SK-N-SH (cell line): ENCODE data around the gene TMEM187. TPM values are rescaled to one million over a fixed set of nuclear protein-coding genes. Genes with fewer than 3 reads are reported as not detected.

ENCODE experiments used
- CTCF ChIA-PET: fragments of 300-600, 350-600 bp; formaldehyde crosslinking; extraction: SDS; loops from one replicate; lab custom pipeline; 2021; lab: Yijun Ruan, JAX
- POLR2A ChIA-PET: fragments of 350-600 bp; sonication (Branson Sonifier 250); formaldehyde crosslinking; extraction: SDS; loops from one replicate; lab custom pipeline; 2020; ENCODE audit warnings: antibody characterized with exemption, inconsistent platforms; lab: Yijun Ruan, JAX
- DNase-seq: peaks from one replicate; pipeline ENCODE4 v3.0.0; 2012
- H2AFZ ChIP-seq: fragments of 200-600 bp; sonication (generic); 2 replicates; pipeline ENCODE4 v1.8.1; 2016; ENCODE audit warnings: antibody characterized with exemption, mild to moderate bottlenecking, low read depth
- H3F3A ChIP-seq: fragments of 200-600 bp; sonication (generic); replicated peaks from 2 replicates; pipeline ENCODE3; 2016; ENCODE audit warnings: antibody characterized with exemption, mild to moderate bottlenecking; ENCODE audit not compliant: insufficient read depth
- H3K27ac ChIP-seq, 2 experiments: fragments of 200-500 bp in 1 of 2; fragments of 200-600 bp in 1 of 2; sonication (Bioruptor generic) in 1 of 2; sonication (generic), shearing (Covaris generic) in 1 of 2; 2 replicates each; pipeline versions ENCODE4 v1.5.1 to v1.6.1; 2014 to 2016; ENCODE audit warnings: low read depth in 2 of 2, inconsistent platforms in 1 of 2, low read length in 1 of 2, mild to moderate bottlenecking in 1 of 2, mixed read lengths in 1 of 2
- H3K27me3 ChIP-seq: fragments of 200-600 bp; sonication (generic), shearing (Covaris generic); 2 replicates; pipeline ENCODE4 v1.6.1; 2016; ENCODE audit warnings: mixed run types; ENCODE audit not compliant: insufficient read depth
- H3K36me3 ChIP-seq, 2 experiments: fragments of 200-500 bp in 1 of 2; fragments of 200-600 bp in 1 of 2; sonication (Bioruptor generic) in 1 of 2; sonication (generic) in 1 of 2; replicated peaks in 1 of 2; 2 replicates each; pipeline versions ENCODE3 to v1.5.1; 2014 to 2016; ENCODE audit warnings: low read length in 1 of 2, mild to moderate bottlenecking in 1 of 2; ENCODE audit not compliant: insufficient read depth in 2 of 2, control insufficient read depth in 1 of 2
- H3K4me1 ChIP-seq, 2 experiments: fragments of 200-500 bp in 1 of 2; fragments of 200-600 bp in 1 of 2; sonication (Bioruptor generic) in 1 of 2; sonication (generic), shearing (Covaris generic) in 1 of 2; 2 replicates each; pipeline versions ENCODE4 v1.5.1 to v1.6.1; 2014 to 2016; ENCODE audit warnings: low read depth in 1 of 2, low read length in 1 of 2, mixed run types in 1 of 2; ENCODE audit not compliant: insufficient read depth in 2 of 2, control insufficient read depth in 1 of 2
- H3K4me2 ChIP-seq: fragments of 200-600 bp; sonication (generic), shearing (Covaris generic); 2 replicates; pipeline ENCODE4 v1.6.1; 2017; ENCODE audit warnings: mixed run types
- H3K4me3 ChIP-seq, 2 experiments: fragments of 200-500 bp in 1 of 2; fragments of 200-600 bp in 1 of 2; sonication (Bioruptor generic) in 1 of 2; sonication (generic), shearing (Covaris generic) in 1 of 2; 2 replicates each; pipeline versions ENCODE4 v1.5.1 to v1.8.1; 2014 to 2016; ENCODE audit warnings: low read depth in 2 of 2, inconsistent platforms in 1 of 2, low read length in 1 of 2, mild to moderate bottlenecking in 1 of 2, mixed read lengths in 1 of 2, moderate library complexity in 1 of 2
- H3K79me2 ChIP-seq: fragments of 200-600 bp; sonication (generic); 2 replicates; pipeline ENCODE4 v1.8.1; 2017; ENCODE audit warnings: mild to moderate bottlenecking; ENCODE audit not compliant: insufficient read depth
- H3K9ac ChIP-seq: fragments of 200-600 bp; sonication (generic); 2 replicates; pipeline ENCODE4 v1.6.1; 2017; ENCODE audit warnings: mixed run types
- H3K9me2 ChIP-seq: fragments of 200-600 bp; sonication (generic); 2 replicates; pipeline ENCODE4 v1.6.1; 2017; ENCODE audit warnings: mixed run types
- H3K9me3 ChIP-seq: fragments of 200-600 bp; sonication (generic); 2 replicates; pipeline ENCODE4 v1.6.1; 2017; ENCODE audit warnings: mixed run types, mild to moderate bottlenecking, moderate library complexity
- H4K20me1 ChIP-seq: fragments of 200-600 bp; sonication (generic); 2 replicates; pipeline ENCODE4 v1.6.1; 2017; ENCODE audit warnings: mild to moderate bottlenecking, mixed run types; ENCODE audit not compliant: insufficient read depth
- CTCF ChIP-seq: fragments of 200-600 bp; sonication (generic); IDR thresholded peaks from 2 replicates; pipeline ENCODE4 v1.6.1; 2017; ENCODE audit warnings: antibody characterized with exemption, mild to moderate bottlenecking, moderate library complexity
- FOSL2 ChIP-seq: IDR thresholded peaks from 2 replicates; pipeline ENCODE4 v1.4.0; 2012; ENCODE audit warnings: low read depth, mild to moderate bottlenecking, moderate library complexity, borderline replicate concordance
- FOXJ3 ChIP-seq: sonication (generic); formaldehyde crosslinking; IDR thresholded peaks from 2 replicates; pipeline ENCODE4 v1.5.1; 2020; ENCODE audit warnings: mild to moderate bottlenecking, missing genetic modification reagents
- FOXM1 ChIP-seq: IDR thresholded peaks from 2 replicates; pipeline ENCODE4 v1.4.0; 2012; ENCODE audit warnings: low read depth, mild to moderate bottlenecking
- GATA2 ChIP-seq: sonication (generic); formaldehyde crosslinking; IDR thresholded peaks from 2 replicates; pipeline ENCODE4 v1.5.0; 2020; ENCODE audit warnings: mild to moderate bottlenecking, missing genetic modification reagents
- POLR2AphosphoS5 ChIP-seq: IDR thresholded peaks from 2 replicates; pipeline ENCODE4 v1.6.1; 2012; ENCODE audit warnings: low read depth, low read length
- RAD21 ChIP-seq: IDR thresholded peaks from 2 replicates; pipeline ENCODE4 v1.6.1; 2012; ENCODE audit warnings: mild to moderate bottlenecking, low read length
- RFX5 ChIP-seq: IDR thresholded peaks from 2 replicates; pipeline ENCODE4 v1.6.1; 2012; ENCODE audit warnings: mild to moderate bottlenecking, improper control_type of control experiment, low read length
- RXRA ChIP-seq: IDR thresholded peaks from 2 replicates; pipeline ENCODE4 v1.4.0; 2012; ENCODE audit warnings: low read depth, mild to moderate bottlenecking, borderline replicate concordance
- SIN3A ChIP-seq: IDR thresholded peaks from 2 replicates; pipeline ENCODE4 v1.6.1; 2012; ENCODE audit warnings: low read depth, mild to moderate bottlenecking, low read length, moderate library complexity, borderline replicate concordance
- SMC3 ChIP-seq: IDR thresholded peaks from 2 replicates; pipeline ENCODE4 v1.6.1; 2012; ENCODE audit warnings: low read depth, low read length, improper control_type of control experiment
- TAF1 ChIP-seq: IDR thresholded peaks from 2 replicates; pipeline ENCODE4 v1.6.1; 2012; ENCODE audit warnings: low read depth, mild to moderate bottlenecking, low read length, moderate library complexity, borderline replicate concordance
- TEAD4 ChIP-seq: IDR thresholded peaks from 2 replicates; pipeline ENCODE4 v1.4.0; 2012; ENCODE audit warnings: mild to moderate bottlenecking, borderline replicate concordance; ENCODE audit not compliant: insufficient read depth
- YY1 ChIP-seq: IDR thresholded peaks from 2 replicates; pipeline ENCODE4 v1.4.0; 2012; ENCODE audit warnings: low read depth, mild to moderate bottlenecking
- ZBTB33 ChIP-seq: IDR thresholded peaks from 2 replicates; pipeline ENCODE4 v1.4.0; 2012; ENCODE audit warnings: low read depth, borderline replicate concordance
- WGBS: methylation state at CpG from one replicate; pipeline ENCODE4 v1.1.6; 2017; ENCODE audit warnings: low lambda C conversion rate; 5-methylcytosine and 5-hydroxymethylcytosine counted together
- polyA plus RNA-seq, 3 experiments: library from polyadenylated mRNA; depleted of rRNA; stranded (reverse); fragments of >200 nt; gene quantifications; 2 replicates each; pipeline ENCODE4 v1.2.3, GENCODE V29; 2012
- TF ChIP-seq, protein P1 (sequence below): IDR thresholded peaks from 2 replicates; pipeline ENCODE4 v1.4.0; 2012; ENCODE audit warnings: low read depth, borderline replicate concordance
- TF ChIP-seq, protein P2 (sequence below): IDR thresholded peaks from 2 replicates; pipeline ENCODE4 v1.6.1; 2012; ENCODE audit warnings: mild to moderate bottlenecking, low read depth, low read length, moderate library complexity
- TF ChIP-seq, protein P3 (sequence below): fragments of 150-350 bp; IDR thresholded peaks from 2 replicates; pipeline ENCODE4 v1.6.1; 2017; ENCODE audit warnings: antibody characterized with exemption, low read length, low read depth, borderline replicate concordance
- TF ChIP-seq, protein P4 (sequence below): IDR thresholded peaks from 2 replicates; pipeline ENCODE4; 2012

TMEM187 gene
- polyA plus RNA-seq, 1 of the 3 experiments (the other 2 are of a cell fraction) = 10.9 TPM

GRCh38 chrX:154028502-154029184, 56.1 kb downstream of the TMEM187 start:
- TF ChIP-seq CTCF (no peak), TAF1 (no peak), FOXJ3 (CRISPR knock-in tag) (no peak), SIN3A (no peak), RAD21 (no peak), YY1 (no peak), TEAD4 (no peak), FOXM1 (no peak), GATA2 (CRISPR knock-in tag) (no peak), POLR2AphosphoS5 (no peak), RXRA (no peak), ZBTB33 (no peak), SMC3 (no peak), RFX5 (no peak), FOSL2 (no peak)
- TF ChIP-seq, protein P1, sequence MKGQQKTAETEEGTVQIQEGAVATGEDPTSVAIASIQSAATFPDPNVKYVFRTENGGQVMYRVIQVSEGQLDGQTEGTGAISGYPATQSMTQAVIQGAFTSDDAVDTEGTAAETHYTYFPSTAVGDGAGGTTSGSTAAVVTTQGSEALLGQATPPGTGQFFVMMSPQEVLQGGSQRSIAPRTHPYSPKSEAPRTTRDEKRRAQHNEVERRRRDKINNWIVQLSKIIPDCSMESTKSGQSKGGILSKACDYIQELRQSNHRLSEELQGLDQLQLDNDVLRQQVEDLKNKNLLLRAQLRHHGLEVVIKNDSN = no peak
- TF ChIP-seq, protein P2, sequence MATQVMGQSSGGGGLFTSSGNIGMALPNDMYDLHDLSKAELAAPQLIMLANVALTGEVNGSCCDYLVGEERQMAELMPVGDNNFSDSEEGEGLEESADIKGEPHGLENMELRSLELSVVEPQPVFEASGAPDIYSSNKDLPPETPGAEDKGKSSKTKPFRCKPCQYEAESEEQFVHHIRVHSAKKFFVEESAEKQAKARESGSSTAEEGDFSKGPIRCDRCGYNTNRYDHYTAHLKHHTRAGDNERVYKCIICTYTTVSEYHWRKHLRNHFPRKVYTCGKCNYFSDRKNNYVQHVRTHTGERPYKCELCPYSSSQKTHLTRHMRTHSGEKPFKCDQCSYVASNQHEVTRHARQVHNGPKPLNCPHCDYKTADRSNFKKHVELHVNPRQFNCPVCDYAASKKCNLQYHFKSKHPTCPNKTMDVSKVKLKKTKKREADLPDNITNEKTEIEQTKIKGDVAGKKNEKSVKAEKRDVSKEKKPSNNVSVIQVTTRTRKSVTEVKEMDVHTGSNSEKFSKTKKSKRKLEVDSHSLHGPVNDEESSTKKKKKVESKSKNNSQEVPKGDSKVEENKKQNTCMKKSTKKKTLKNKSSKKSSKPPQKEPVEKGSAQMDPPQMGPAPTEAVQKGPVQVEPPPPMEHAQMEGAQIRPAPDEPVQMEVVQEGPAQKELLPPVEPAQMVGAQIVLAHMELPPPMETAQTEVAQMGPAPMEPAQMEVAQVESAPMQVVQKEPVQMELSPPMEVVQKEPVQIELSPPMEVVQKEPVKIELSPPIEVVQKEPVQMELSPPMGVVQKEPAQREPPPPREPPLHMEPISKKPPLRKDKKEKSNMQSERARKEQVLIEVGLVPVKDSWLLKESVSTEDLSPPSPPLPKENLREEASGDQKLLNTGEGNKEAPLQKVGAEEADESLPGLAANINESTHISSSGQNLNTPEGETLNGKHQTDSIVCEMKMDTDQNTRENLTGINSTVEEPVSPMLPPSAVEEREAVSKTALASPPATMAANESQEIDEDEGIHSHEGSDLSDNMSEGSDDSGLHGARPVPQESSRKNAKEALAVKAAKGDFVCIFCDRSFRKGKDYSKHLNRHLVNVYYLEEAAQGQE = no peak
- TF ChIP-seq, protein P3, sequence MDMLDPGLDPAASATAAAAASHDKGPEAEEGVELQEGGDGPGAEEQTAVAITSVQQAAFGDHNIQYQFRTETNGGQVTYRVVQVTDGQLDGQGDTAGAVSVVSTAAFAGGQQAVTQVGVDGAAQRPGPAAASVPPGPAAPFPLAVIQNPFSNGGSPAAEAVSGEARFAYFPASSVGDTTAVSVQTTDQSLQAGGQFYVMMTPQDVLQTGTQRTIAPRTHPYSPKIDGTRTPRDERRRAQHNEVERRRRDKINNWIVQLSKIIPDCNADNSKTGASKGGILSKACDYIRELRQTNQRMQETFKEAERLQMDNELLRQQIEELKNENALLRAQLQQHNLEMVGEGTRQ = no peak
- TF ChIP-seq, protein P4, sequence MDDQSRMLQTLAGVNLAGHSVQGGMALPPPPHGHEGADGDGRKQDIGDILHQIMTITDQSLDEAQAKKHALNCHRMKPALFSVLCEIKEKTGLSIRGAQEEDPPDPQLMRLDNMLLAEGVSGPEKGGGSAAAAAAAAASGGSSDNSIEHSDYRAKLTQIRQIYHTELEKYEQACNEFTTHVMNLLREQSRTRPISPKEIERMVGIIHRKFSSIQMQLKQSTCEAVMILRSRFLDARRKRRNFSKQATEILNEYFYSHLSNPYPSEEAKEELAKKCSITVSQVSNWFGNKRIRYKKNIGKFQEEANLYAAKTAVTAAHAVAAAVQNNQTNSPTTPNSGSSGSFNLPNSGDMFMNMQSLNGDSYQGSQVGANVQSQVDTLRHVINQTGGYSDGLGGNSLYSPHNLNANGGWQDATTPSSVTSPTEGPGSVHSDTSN = no peak
- Histone ChIP-seq H2AFZ (no peak overlapping the region), H3K9me3 (no peaks in the 10 kb centered on the region), H3K4me2 (no peak overlapping the region), H3K9me2 (no peaks in the 10 kb centered on the region), H3K4me3 (no peak overlapping the region), H3K27ac (no peak overlapping the region), H3K9ac (no peak overlapping the region), H3K4me1 (no peaks in the 10 kb centered on the region; a peak in 1 of 4 replicates), H3F3A (no peaks in the 10 kb centered on the region), H3K36me3 (peaks cover 0 to 11% of the 10 kb centered on the region in 2 experiments), H3K79me2 (peaks cover 4% of the 10 kb centered on the region; the same call in 1 of the 2 replicates), H3K27me3 (peaks cover 79% of the 10 kb centered on the region), H4K20me1 (no peaks in the 10 kb centered on the region)
- WGBS = 62% methylated on average over 6 of the region's 13 CpGs
- ChIA-PET CTCF (interaction anchor here (1.1 to 12.4 kb wide), 5 partner anchors 10 to 23 kb away, joined by 3 to 94 read pairs (median 7); no protein-coding TSS in a partner anchor), POLR2A (no interaction called here)
- DNase-seq = no peak
